ENCODE measurements around the gene ACOXL.

The ACOXL gene

GRCh38 chr2:110819711-110820110, 87.3 kb downstream of the ACOXL start:
- H3K27ac ChIP-seq = no peak overlapping the region
- no peak for TF ChIP-seq CTCF (conservative IDR thresholded peaks at IDR 0.05)

- H3K27ac ChIP-seq = no peak overlapping the region
- TF ChIP-seq CTCF (conservative IDR thresholded peaks at IDR 0.05) = no peak
Measured at GRCh38 chr2:110820128-110820527, 87.8 kb downstream of the ACOXL start.

- no peak for TF ChIP-seq CTCF (conservative IDR thresholded peaks at IDR 0.05)
Measured at GRCh38 chr2:110823165-110823564, 90.8 kb downstream of the ACOXL start.

GRCh38 chr2:110827511-110827910, 95.1 kb downstream of the ACOXL start:
- TF ChIP-seq CTCF (conservative IDR thresholded peaks at IDR 0.05) = no peak
- no peak overlapping the region for H3K27ac ChIP-seq

More at GRCh38 chr2:110823165-110823564, 90.8 kb downstream of the ACOXL start:
- H3K27ac ChIP-seq = no peak overlapping the region

GRCh38 chr2:110828330-110828729, 96.0 kb downstream of the ACOXL start:
- no peak for TF ChIP-seq CTCF (conservative IDR thresholded peaks at IDR 0.05)
- no peak overlapping the region for H3K27ac ChIP-seq

- no peak for TF ChIP-seq CTCF (conservative IDR thresholded peaks at IDR 0.05)
- H3K27ac ChIP-seq = no peak overlapping the region
Measured at GRCh38 chr2:110829413-110830146, 97.2 kb downstream of the ACOXL start.

GRCh38 chr2:110832740-110833139, 100.4 kb downstream of the ACOXL start:
- no peak overlapping the region for H3K27ac ChIP-seq
- TF ChIP-seq CTCF (conservative IDR thresholded peaks at IDR 0.05) = no peak

All from VCaP (cell line).